ENCODE results near the gene POU2F3.

GRCh38 chr11:120329556-120329955 is 89.6 kb downstream of the POU2F3 start:
- TF ChIP-seq CTCF (IDR thresholded peaks at IDR 0.05) (no peak), POLR2A (IDR thresholded peaks at IDR 0.05) (no peak)
